Nephron (organoid): ENCODE data around the gene OR2T8.

Experiments
- H3K27ac Mint-ChIP-seq, 3 experiments: 2 replicates each; pipeline ENCODE4 v1.8.0; 2020; ENCODE audit warnings: mixed read lengths in 3 of 3, mild to moderate bottlenecking in 2 of 3, moderate library complexity in 1 of 3
- H3K27me3 Mint-ChIP-seq: 2 replicates; pipeline ENCODE4 v1.8.0; 2021; ENCODE audit warnings: low read depth, mild to moderate bottlenecking, moderate library complexity, mixed read lengths
- H3K36me3 Mint-ChIP-seq: 2 replicates; pipeline ENCODE4 v1.8.0; 2020; ENCODE audit warnings: low read depth, mixed read lengths
- H3K4me1 Mint-ChIP-seq: 2 replicates; pipeline ENCODE4 v1.8.0; 2020; ENCODE audit warnings: mixed read lengths
- H3K4me3 Mint-ChIP-seq, 3 experiments: 2 replicates each; pipeline ENCODE4 v1.8.0; 2020; ENCODE audit warnings: mild to moderate bottlenecking in 3 of 3, mixed read lengths in 3 of 3, moderate library complexity in 2 of 3
- H3K9me3 Mint-ChIP-seq: 2 replicates; pipeline ENCODE4 v1.8.0; 2020; ENCODE audit warnings: mixed read lengths
- TF ChIP-seq, protein P1 (sequence below), 3 experiments: fragments of 200-600 bp; sonication (generic); IDR thresholded peaks; one replicate each; pipeline ENCODE4 v1.5.0; 2021; ENCODE audit warnings: antibody characterized with exemption in 3 of 3; ENCODE audit not compliant: unreplicated experiment in 3 of 3

The OR2T8 gene, protein sequence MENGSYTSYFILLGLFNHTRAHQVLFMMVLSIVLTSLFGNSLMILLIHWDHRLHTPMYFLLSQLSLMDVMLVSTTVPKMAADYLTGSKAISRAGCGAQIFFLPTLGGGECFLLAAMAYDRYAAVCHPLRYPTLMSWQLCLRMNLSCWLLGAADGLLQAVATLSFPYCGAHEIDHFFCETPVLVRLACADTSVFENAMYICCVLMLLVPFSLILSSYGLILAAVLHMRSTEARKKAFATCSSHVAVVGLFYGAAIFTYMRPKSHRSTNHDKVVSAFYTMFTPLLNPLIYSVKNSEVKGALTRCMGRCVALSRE

DNA sequence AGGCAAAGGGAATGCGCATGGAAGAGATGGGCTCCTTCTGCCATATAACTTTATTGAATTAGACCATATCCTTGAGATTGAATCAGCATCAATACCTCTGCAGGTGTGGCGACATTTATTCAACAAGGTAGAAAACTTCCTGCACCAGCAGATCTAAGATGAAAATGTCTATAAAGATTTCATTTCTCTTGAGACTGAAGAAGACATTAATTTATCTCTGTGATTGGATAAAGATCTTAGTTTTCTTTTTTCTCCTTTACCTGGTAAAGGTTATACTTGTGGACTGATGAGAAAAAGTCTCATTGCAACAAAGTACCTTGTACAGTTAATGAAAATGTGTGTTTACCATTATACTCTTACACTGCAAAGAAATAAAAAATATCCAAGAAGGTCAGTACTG is at the start of gene OR2T8:
Gene OR2T8, plus strand, starts transcription at position 301 of the 400 bp plus-strand sequence. CDS start 766 bp downstream, outside the sequence.
- Mint-ChIP-seq H3K4me3 (no peak within 1 kb of the TSS), H3K27me3 (no peaks in the 10 kb centered on the region), H3K9me3 (peaks cover 18% of the 10 kb centered on the region)

DNA sequence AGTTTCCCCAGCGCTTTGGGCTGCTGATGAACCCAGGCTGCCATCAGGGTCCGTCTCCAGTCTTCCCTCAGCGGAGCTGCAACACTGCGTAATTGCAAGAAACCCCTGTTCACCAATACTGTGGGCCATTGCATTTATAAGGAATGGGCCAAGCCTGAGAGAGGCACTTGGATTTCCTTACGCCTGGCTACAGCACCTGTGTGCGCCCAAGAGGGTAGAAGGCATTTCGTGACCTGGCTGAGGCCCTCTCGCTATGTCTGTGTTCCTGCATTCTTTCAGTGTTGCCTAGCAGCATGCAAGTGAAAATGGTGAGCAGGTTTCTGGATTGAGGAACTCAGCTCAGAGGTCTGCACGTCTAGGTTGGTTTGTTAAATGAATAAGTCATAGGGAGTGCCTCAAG is 36.7 kb upstream of the OR2T8 start:
- Mint-ChIP-seq H3K9me3 (peaks cover 25% of the 10 kb centered on the region), H3K27ac (no peak overlapping the region), H3K27me3 (no peaks in the 10 kb centered on the region), H3K4me3 (no peak overlapping the region), H3K36me3 (no peaks in the 10 kb centered on the region), H3K4me1 (no peaks in the 10 kb centered on the region)
- TF ChIP-seq, protein P1, sequence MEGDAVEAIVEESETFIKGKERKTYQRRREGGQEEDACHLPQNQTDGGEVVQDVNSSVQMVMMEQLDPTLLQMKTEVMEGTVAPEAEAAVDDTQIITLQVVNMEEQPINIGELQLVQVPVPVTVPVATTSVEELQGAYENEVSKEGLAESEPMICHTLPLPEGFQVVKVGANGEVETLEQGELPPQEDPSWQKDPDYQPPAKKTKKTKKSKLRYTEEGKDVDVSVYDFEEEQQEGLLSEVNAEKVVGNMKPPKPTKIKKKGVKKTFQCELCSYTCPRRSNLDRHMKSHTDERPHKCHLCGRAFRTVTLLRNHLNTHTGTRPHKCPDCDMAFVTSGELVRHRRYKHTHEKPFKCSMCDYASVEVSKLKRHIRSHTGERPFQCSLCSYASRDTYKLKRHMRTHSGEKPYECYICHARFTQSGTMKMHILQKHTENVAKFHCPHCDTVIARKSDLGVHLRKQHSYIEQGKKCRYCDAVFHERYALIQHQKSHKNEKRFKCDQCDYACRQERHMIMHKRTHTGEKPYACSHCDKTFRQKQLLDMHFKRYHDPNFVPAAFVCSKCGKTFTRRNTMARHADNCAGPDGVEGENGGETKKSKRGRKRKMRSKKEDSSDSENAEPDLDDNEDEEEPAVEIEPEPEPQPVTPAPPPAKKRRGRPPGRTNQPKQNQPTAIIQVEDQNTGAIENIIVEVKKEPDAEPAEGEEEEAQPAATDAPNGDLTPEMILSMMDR (IDR thresholded peaks at IDR 0.05; ENCODE audit: unreplicated experiment in 3 of 3) = no peak

More for the DNA sequence above, at the start of gene OR2T8:
- TF ChIP-seq, protein P1 (IDR thresholded peaks at IDR 0.05; ENCODE audit: unreplicated experiment in 3 of 3) = no peak
- Mint-ChIP-seq H3K36me3 (no peaks in the 10 kb centered on the region), H3K4me1 (no peaks in the 10 kb centered on the region), H3K27ac (no peak within 1 kb of the TSS)

DNA sequence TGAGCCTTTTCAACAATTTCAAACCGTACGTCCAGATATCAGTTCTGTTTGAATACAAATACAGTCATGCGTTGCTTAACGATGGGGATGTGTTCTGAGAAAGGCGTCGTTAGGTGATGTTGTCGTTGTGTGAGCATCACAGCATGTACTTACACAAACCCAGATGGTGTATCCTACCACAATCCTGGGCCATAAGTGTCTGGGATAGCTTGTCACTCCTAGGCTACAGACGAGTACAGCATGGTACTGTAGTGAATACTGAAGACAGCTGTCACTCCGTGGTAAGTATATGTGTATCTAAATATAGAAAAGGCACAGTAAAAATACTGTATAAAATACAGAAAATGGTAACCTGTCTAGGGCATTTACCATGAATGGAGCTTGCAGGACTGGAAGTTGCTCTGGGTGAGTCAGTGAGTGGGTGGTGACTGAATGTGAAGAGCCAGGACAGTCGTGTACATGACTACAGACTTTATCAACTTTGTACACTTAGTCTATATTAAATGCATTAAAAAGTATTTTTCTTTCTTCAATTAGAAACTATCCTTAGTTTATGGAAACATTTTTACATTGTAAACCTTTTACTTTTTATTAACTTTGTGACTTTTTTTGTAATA is 35.1 kb upstream of the OR2T8 start:
- Mint-ChIP-seq H3K4me3 (no peak overlapping the region), H3K4me1 (no peaks in the 10 kb centered on the region), H3K27ac (no peak overlapping the region), H3K36me3 (no peaks in the 10 kb centered on the region), H3K9me3 (peaks cover 12% of the 10 kb centered on the region), H3K27me3 (no peaks in the 10 kb centered on the region)
- TF ChIP-seq, protein P1 (IDR thresholded peaks at IDR 0.05; ENCODE audit: unreplicated experiment in 3 of 3) = no peak

DNA sequence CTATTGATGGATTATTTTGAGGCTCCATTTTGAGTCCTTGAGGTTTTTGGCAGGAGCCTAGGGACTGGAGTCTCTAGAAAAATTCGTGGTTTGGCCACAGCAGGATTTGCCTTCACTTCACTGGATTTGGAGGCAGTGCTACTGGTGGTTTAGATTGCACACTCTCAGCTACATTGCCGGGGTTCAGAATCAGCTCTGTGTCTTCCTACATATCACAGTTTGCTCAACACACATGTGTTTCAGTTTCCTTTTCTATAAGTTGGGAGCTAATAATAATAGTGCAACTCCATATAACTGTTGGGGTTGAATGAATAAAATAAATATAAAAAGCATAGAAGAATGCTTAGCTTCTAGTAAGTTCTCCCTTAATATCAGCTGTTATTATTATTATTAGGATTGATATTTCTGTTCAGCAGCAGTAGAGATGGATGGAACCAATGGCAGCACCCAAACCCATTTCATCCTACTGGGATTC is 24.9 kb upstream of the OR2T8 start, which contains the start of gene OR2W3:
Gene OR2W3, plus strand, starts transcription at position 425 of the 475 bp plus-strand sequence. Its CDS starts 0 bp downstream, at position 425.
- Mint-ChIP-seq H3K27ac (no peak within 1 kb of the TSS), H3K27me3 (peaks cover 5% of the 10 kb centered on the region), H3K4me1 (no peaks in the 10 kb centered on the region), H3K36me3 (no peaks in the 10 kb centered on the region), H3K4me3 (no peak within 1 kb of the TSS), H3K9me3 (peaks cover 22% of the 10 kb centered on the region)
- TF ChIP-seq, protein P1 (IDR thresholded peaks at IDR 0.05; ENCODE audit: unreplicated experiment in 3 of 3) = no peak

DNA sequence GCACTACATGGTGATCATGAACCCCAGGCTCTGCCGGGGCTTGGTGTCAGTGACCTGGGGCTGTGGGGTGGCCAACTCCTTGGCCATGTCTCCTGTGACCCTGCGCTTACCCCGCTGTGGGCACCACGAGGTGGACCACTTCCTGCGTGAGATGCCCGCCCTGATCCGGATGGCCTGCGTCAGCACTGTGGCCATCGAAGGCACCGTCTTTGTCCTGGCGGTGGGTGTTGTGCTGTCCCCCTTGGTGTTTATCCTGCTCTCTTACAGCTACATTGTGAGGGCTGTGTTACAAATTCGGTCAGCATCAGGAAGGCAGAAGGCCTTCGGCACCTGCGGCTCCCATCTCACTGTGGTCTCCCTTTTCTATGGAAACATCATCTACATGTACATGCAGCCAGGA is 24.1 kb upstream of the OR2T8 start:
- Mint-ChIP-seq H3K36me3 (no peaks in the 10 kb centered on the region), H3K4me1 (no peaks in the 10 kb centered on the region), H3K27ac (no peak overlapping the region), H3K27me3 (peaks cover 5% of the 10 kb centered on the region), H3K4me3 (no peak overlapping the region), H3K9me3 (peaks cover 22% of the 10 kb centered on the region)
- TF ChIP-seq, protein P1 (IDR thresholded peaks at IDR 0.05; ENCODE audit: unreplicated experiment in 3 of 3) = no peak
